WI38 (cell line): ENCODE results near the gene RBPJL.

ENCODE experiments used
- H3K4me3 ChIP-seq: 2 replicates; pipeline ENCODE4 v1.5.1; 2011; ENCODE audit warnings: low read depth, mild to moderate bottlenecking, control low read depth, low read length
- CTCF ChIP-seq: IDR thresholded peaks from 2 replicates; pipeline ENCODE4 v1.5.1; 2012; ENCODE audit warnings: low read depth, mild to moderate bottlenecking, control low read depth, low read length

The RBPJL gene

GRCh38 chr20:45268531-45268930 lies 38.1 kb upstream of the RBPJL start:
- H3K4me3 ChIP-seq, result no peak overlapping the region
- TF ChIP-seq CTCF, result no peak

GRCh38 chr20:45269056-45269455 lies 37.6 kb upstream of the RBPJL start:
- no peak for TF ChIP-seq CTCF
- H3K4me3 ChIP-seq, result no peak overlapping the region

GRCh38 chr20:45269754-45270270 lies 36.8 kb upstream of the RBPJL start:
- H3K4me3 ChIP-seq, result no peak overlapping the region
- TF ChIP-seq CTCF, result no peak

GRCh38 chr20:45275338-45275737 lies 31.3 kb upstream of the RBPJL start:
- H3K4me3 ChIP-seq, result no peak overlapping the region
- no peak for TF ChIP-seq CTCF

- TF ChIP-seq CTCF, result no peak
- H3K4me3 ChIP-seq, result no peak overlapping the region
Observed at GRCh38 chr20:45279992-45280391, 26.6 kb upstream of the RBPJL start.

GRCh38 chr20:45282700-45283550 lies 23.7 kb upstream of the RBPJL start:
- no peak overlapping the region for H3K4me3 ChIP-seq
- TF ChIP-seq CTCF, result no peak

- no peak overlapping the region for H3K4me3 ChIP-seq
- TF ChIP-seq CTCF, result no peak
Observed at GRCh38 chr20:45283551-45284057, 23.0 kb upstream of the RBPJL start.
